ENCODE data around the gene DNASE1L3. TPM values are rescaled to one million over a fixed set of nuclear protein-coding genes. Genes with fewer than 3 reads are reported as not detected.

DNASE1L3 gene
- total RNA-seq, 1 experiment from 2014 or later = not detected

DNA sequence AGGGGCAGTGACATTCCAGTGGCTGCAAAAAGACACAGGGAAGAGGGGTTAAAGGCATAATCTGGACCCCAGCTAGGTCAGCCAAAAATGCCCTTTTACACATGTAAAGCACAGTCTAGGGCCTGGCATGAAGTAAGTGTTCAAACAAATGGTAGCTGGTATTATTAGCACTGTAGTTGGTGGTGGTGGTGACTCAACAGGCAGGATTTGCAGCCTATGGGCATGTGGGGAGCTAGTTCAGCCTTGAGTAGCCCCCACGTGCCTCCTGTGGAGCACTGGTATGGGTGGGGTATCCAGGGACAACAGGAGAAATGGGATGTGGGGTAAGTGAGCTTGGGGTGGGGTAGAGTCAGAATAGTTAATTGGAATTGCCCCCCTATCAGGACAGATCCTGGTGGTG, 27.6 kb downstream of the DNASE1L3 start:
- Histone ChIP-seq H3K4me3 (ENCODE audit: insufficient read depth, low read depth, low read length) (no peak overlapping the region), H3K27me3 (ENCODE audit: control insufficient read depth, insufficient read depth, low read length) (peaks cover under 1% of the 10 kb centered on the region; the same call in 1 of the 2 replicates), H3K36me3 (replicated peaks; ENCODE audit: control insufficient read depth, insufficient read depth, low read length) (no peaks in the 10 kb centered on the region)
- DNase-seq = no peak

DNA sequence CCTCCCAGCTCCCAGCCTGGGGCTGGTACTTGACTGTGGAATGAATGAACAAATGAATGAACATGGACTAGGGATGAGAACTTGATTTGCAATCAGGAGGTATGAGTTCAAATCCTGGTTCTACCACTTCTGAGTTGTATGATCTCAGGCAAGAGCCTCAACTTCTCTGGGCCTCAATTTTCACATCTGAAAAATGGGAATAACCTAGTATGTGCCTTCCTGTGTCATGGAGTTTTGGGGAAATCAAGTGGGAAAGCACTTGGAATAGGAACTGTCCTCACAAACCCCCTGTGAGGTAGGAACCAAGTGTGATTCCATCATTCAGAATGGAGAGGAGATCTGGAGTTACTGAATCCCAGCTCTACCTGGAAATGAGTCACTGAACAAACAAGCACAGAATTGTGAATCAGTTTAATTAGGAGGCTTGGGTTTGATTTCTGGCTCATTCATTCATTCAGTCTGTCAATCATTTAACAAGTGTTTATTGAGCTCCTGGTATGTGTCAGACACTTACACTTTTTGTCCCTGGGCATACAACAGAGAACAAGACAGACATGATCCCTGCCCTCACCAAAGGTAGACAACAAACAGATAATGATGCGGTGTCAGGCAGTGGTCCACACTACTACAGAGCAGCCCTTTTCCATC, 29.7 kb downstream of the DNASE1L3 start:
- H3K27me3 ChIP-seq (ENCODE audit: control insufficient read depth, insufficient read depth, low read length) = peaks cover 1% of the 10 kb centered on the region; the same call in 1 of the 2 replicates
- H3K36me3 ChIP-seq (replicated peaks; ENCODE audit: control insufficient read depth, insufficient read depth, low read length) = no peaks in the 10 kb centered on the region
- no peak overlapping the region for H3K4me3 ChIP-seq (ENCODE audit: insufficient read depth, low read depth, low read length)
- DNase-seq = no peak

DNA sequence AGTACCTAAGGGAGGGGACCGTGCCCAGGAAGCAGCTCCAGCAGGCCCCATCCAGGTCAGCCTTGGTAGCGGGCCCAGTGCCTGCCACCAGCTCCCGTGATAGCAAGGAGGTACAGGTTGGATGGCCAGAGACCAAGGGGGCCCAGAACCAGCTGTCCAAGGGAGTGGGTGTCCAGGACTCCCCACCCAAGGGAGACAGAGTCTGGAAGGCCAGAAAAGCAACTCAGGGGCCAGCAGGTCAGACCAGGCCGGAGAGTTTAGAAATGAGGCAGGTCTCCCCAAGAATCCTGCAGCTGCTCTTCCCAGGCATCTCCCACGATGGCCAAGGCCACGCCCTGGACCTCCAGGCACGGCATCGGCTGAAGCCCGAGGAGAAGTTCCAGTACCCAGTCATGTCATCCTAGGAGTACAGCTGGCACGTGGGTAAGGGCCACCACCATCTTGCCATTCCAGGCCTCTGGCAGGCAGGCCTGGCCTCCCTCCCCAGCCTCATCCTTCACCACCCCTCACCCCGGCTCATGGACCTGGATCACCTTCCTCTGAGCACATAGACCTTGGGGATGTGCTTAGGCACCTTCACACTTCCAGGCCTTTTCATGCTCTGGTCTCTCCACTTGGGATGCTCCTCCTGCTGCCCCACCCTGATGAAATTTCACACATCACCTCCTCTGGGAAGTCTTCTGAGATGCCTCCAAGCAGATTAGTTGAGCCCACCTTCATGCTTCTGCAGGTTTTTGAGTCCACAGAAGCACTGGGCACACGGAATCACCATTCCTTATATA, 30.5 kb downstream of the DNASE1L3 start:
- Histone ChIP-seq H3K4me3 (ENCODE audit: insufficient read depth, low read depth, low read length) (no peak overlapping the region), H3K36me3 (replicated peaks; ENCODE audit: control insufficient read depth, insufficient read depth, low read length) (no peaks in the 10 kb centered on the region), H3K27me3 (ENCODE audit: control insufficient read depth, insufficient read depth, low read length) (peaks cover 1% of the 10 kb centered on the region; the same call in 1 of the 2 replicates)
- DNase-seq = no peak

DNA sequence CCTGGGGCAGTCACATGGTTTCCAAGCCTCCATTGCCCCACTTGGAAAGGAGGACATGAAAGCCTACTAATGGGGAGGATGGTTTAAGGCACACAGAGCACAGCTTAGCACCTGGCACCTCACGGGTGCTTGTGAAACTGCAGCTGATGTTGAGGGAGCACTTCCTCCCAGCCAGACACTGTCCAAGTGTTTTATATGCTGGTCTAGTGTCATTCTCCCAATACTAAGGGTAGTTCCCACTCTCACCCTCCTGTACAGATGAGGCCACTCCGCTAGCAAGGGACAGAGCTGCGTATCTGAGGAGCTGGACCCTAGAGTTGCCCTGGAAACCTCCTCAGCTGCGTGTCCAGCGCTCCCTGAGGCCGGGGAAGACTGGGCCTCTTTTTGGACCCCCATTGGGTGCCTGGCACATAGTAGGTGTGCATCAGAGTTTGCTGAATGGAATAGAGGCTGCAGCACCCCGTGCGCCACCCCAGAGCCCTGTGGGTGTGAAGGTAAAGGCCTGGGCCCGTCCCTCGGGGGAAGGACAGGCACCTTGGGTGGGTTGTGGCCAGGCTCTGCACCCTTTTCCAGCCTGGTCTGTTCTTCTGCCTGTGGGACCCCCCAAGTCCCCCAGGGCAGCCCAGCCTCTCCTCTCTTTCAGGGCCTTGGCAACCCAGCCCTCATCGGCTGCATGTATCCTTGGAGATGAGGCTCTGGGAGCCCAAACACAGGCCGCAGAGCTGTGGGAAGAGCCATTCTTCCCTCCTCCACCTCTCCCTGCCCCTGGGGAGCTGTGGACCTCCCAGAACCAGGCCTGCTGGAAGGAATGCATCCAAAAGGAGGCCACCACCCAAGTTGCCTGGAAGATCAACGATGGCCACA, 31.3 kb downstream of the DNASE1L3 start:
- no peak for DNase-seq
- H3K36me3 ChIP-seq (replicated peaks; ENCODE audit: control insufficient read depth, insufficient read depth, low read length) = no peaks in the 10 kb centered on the region
- no peak overlapping the region for H3K4me3 ChIP-seq (ENCODE audit: insufficient read depth, low read depth, low read length)
- peaks cover 1% of the 10 kb centered on the region; the same call in 1 of the 2 replicates for H3K27me3 ChIP-seq (ENCODE audit: control insufficient read depth, insufficient read depth, low read length)

DNA sequence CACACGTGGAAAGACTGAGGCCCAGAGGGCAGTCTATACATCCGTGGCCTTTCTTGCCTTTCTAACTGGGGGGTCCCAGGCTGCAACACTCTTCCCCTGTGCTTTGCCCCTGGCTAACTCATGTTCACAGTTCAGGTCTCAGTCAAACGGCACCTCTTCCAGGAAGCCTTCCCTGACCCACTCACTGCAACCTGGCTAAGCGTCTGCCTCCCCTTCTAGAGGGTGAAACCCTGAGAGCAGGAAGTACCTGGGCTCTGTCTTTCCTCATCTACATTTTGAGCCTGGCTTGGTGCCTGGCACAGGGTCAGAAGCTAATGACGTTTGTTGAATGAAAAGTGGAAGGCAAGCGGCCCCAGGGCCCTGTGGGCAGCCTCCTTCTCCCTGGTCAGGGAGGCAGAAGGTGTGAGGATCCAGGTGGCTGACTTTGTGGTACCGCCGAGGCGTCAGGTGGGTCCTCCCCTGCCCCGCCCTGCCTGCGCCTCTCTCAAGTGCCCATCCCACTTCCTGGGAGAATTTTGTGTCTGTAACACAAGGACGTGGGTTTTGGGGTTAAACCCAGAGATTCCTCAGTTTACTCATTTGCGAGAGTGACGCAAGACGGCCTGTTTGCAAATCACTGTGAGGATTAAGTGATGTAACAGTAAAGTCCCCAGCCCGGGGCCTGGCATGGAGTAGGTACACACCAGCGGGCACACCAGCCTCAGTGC, 32.1 kb downstream of the DNASE1L3 start:
- no peaks in the 10 kb centered on the region for H3K36me3 ChIP-seq (replicated peaks; ENCODE audit: control insufficient read depth, insufficient read depth, low read length)
- no peak for DNase-seq
- peaks cover 1% of the 10 kb centered on the region; the same call in 1 of the 2 replicates for H3K27me3 ChIP-seq (ENCODE audit: control insufficient read depth, insufficient read depth, low read length)
- no peak overlapping the region for H3K4me3 ChIP-seq (ENCODE audit: insufficient read depth, low read depth, low read length)

DNA sequence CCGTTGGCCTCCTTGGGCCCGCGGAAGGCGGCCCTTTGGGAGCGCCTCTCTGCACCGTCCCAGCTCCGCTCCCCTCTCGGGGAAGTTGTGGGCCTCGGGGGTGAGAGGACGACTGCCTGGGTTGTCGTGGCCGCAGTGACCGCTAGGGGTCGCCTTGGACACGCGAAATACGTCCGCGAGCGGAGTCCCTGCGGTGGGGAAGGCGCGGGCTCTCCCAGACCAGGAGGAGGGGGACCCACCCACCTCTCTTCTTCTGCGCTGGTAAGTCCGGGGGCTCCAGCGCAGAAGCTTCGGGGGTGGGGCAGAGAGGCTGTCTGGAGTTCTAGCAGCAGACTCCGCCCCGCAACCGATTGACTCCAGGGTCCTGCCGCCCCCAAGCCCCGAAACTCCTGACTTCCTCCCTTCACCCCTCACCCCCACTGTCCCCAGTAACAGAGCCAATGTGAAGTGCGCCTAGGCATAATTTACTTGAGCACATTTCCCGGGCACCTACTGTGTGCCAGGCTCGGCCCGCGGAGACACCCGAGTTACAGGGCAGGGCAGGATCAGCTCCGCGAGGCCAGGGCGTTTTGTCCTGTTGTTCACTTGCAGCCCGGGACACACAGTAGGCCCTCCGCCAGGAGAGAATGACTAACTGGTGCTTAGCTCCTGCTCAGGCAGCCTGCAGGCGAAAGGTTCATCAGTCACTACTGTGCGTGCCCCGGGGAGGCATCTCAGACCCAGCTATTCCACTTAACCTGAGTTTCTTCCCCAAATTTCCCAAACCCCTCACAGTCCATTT, 32.8 kb downstream of the DNASE1L3 start:
- H3K27me3 ChIP-seq (ENCODE audit: control insufficient read depth, insufficient read depth, low read length) = peaks cover 1% of the 10 kb centered on the region; the same call in 1 of the 2 replicates
- peak overlapping the region; percentile 45 for H3K4me3 ChIP-seq (ENCODE audit: insufficient read depth, low read depth, low read length)
- no peaks in the 10 kb centered on the region for H3K36me3 ChIP-seq (replicated peaks; ENCODE audit: control insufficient read depth, insufficient read depth, low read length)
- DNase-seq = peak; percentile 95

DNA sequence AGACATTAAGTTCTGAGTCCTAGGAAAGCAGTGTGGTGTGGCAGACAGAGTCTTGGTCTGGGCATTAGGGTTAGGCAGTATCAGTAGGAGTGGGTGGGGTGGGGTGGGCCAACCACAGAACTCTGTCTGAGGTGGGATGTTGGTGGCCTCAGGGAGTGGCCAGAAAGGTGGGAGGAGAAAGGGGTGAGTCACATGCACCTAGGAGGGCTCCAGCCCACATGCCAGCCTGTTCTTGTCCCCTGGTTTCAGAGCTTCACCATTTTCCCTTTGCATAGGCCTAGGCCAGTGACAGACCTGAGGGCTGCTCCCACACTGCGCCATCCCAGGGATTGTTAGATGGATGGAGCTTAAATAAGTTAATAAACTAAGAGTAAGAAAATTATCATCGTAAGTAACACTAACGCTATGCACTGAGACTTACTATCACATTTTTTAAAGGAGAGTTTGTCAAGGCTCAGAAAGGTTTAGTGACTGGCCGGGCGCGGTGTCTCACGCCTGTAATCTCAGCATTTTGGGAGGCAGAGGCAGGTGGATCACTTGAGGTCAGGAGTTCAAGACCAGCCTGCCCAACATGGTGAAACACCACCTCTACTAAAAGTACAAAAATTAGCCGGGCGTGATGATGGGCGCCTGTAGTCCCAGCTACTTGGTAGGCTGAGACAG, 33.8 kb downstream of the DNASE1L3 start:
- Histone ChIP-seq H3K36me3 (replicated peaks; ENCODE audit: control insufficient read depth, insufficient read depth, low read length) (no peaks in the 10 kb centered on the region), H3K4me3 (ENCODE audit: insufficient read depth, low read depth, low read length) (no peak overlapping the region), H3K27me3 (ENCODE audit: control insufficient read depth, insufficient read depth, low read length) (peaks cover 1% of the 10 kb centered on the region; the same call in 1 of the 2 replicates)
- DNase-seq = no peak

DNA sequence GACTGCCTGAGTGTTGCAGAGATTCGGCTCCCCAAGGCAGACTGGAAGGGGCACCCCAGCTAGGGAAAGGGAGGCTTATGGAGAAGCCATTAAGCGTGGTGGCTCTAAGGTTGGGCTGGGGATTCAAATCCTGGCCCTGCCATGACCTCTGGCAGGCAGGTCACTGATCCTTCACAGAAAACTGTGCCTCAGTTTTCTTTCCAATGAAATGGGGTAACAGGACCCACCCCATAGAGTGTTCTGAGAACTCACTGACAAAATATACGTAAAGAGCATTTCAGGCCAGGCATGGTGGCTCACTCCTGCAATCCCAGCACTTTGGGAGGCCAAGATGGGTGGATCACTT, 34.6 kb downstream of the DNASE1L3 start:
- H3K27me3 ChIP-seq (ENCODE audit: control insufficient read depth, insufficient read depth, low read length) = peaks cover 1% of the 10 kb centered on the region; the same call in 1 of the 2 replicates
- no peak for DNase-seq
- no peak overlapping the region for H3K4me3 ChIP-seq (ENCODE audit: insufficient read depth, low read depth, low read length)
- H3K36me3 ChIP-seq (replicated peaks; ENCODE audit: control insufficient read depth, insufficient read depth, low read length) = peaks cover 2% of the 10 kb centered on the region

DNA sequence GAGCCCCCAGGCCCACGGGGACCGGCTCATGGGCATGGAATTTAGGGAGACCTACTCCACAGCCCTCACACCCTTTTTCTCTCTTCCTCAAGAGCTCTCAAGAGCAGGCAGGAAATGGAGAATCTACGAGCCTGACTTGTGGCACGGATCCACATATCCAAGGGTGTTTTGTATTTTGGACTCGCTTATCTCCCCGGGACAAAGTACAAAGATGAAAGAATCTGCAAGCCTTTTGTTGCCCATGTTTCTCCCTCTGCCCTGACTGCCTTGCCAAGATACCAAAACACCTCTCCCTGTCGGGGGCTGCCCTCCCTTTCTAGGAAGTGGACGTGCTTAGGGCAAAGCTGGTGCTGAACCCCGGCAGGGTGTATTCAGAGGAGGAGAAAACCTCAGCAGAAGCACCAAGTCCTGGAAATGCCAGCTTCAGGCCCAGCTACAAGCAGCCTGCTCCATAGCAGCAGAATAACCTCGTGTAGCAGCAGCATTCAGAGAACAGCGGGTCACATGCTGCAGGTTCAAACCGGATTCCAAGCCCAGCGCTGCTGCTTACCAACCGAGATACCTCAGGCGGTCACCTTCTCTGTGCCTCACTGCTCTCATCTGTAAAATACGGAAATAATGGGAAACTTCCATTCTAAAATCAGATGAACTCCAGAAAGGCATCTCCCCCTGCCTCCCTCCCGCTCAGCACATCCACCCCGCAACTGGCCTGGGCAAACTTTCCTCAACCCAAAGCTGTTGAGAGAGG, 35.2 kb downstream of the DNASE1L3 start:
- DNase-seq = no peak
- no peak overlapping the region for H3K4me3 ChIP-seq (ENCODE audit: insufficient read depth, low read depth, low read length)
- peaks cover 4% of the 10 kb centered on the region for H3K36me3 ChIP-seq (replicated peaks; ENCODE audit: control insufficient read depth, insufficient read depth, low read length)

DNA sequence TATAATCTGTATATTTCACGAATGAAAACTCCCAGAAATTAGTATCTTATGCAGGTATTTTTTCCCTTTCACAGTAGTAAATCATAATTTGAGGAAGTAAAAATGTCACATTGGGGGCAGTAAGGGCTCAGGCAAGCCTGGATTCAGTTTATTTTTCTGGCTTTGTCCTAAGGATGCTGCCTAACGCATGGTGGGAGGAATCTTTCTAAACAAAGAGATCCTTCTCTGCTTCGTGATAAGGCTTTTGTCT, 35.7 kb downstream of the DNASE1L3 start:
- no peak overlapping the region for H3K4me3 ChIP-seq (ENCODE audit: insufficient read depth, low read depth, low read length)
- peaks cover 9% of the 10 kb centered on the region for H3K36me3 ChIP-seq (replicated peaks; ENCODE audit: control insufficient read depth, insufficient read depth, low read length)
- no peak for DNase-seq
- H3K27me3 ChIP-seq (ENCODE audit: control insufficient read depth, insufficient read depth, low read length) = peaks cover 1% of the 10 kb centered on the region; the same call in 1 of the 2 replicates

More for the DNA sequence above, 35.2 kb downstream of the DNASE1L3 start:
- H3K27me3 ChIP-seq (ENCODE audit: control insufficient read depth, insufficient read depth, low read length) = peaks cover 1% of the 10 kb centered on the region; the same call in 1 of the 2 replicates

DNA sequence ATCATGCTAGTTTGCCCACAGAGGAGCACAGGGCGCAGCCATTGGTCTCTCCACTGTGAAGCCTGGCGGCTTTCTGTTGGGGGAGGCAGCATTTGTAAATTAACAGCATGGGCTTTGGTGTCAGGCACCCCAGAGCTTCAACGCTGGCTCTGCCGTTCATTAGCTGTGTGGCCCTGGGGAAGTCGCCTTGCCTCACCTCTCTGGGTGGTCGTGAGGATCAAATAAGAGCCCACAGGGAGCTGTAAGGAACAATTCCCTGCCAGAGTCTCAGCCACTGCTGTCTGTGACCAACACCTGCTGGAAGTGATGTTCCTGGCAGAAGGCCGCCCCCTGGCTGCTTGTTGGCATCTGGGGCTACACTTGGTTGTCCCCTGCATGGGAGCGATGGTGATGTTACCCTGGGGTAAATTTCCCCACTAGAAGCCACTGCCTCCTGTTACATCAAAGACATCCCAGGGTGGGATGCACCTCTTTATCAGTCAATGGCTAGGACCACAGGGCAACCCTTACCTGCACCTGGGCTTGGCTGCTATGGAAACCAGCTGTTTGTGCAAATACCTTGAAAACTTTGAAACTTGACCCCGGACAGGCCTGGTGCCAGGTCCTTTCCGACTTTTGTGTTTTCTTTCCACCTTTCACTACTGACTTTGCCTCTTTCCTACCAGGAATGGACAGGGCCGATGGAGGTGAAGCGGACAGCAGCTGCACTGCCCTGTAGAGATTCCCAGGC, 36.9 kb downstream of the DNASE1L3 start:
- peak; percentile 71 for DNase-seq
- Histone ChIP-seq H3K27me3 (ENCODE audit: control insufficient read depth, insufficient read depth, low read length) (peaks cover 1% of the 10 kb centered on the region; the same call in 1 of the 2 replicates), H3K36me3 (replicated peaks; ENCODE audit: control insufficient read depth, insufficient read depth, low read length) (peaks cover 16% of the 10 kb centered on the region), H3K4me3 (ENCODE audit: insufficient read depth, low read depth, low read length) (no peak overlapping the region)

DNA sequence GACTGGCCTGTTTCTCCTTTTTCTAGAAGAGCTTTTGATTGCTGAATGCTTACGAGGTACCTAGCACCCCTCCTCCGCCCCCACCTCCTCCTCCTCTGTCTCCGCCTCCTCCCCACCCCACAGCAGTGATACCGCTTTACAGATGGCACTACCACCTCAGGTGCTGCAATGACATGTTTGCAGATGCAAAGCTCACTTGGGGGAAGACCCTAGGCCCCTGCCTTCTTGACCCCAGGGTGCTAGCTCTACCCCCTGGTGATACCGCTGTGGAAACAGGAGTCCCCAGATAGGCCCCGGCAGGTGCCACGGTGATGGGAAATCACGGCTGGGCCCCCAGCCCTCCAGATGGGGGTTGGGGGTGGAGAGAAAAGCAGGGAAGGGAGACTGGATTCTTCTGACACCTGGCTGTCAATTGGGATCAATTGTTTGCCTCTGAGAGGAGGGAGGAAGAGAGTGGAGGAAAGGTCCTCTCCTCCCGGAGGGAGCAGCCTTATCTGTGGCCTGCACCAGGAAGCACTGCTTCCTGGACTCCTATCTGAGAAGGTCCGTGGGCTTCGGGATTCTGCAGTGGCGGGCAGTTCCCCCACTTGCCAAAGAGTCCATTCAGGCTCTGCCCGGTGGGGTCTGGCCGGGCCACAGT, 37.6 kb downstream of the DNASE1L3 start:
- Histone ChIP-seq H3K36me3 (replicated peaks; ENCODE audit: control insufficient read depth, insufficient read depth, low read length) (peaks cover 21% of the 10 kb centered on the region), H3K27me3 (ENCODE audit: control insufficient read depth, insufficient read depth, low read length) (peaks cover under 1% of the 10 kb centered on the region; the same call in 1 of the 2 replicates)
- DNase-seq = peak; percentile 64

More for the DNA sequence above, 37.6 kb downstream of the DNASE1L3 start:
- H3K4me3 ChIP-seq (ENCODE audit: insufficient read depth, low read depth, low read length) = no peak overlapping the region
